Putamen (tissue), 1 donor: ENCODE results near the gene UBE2D4.
"Not testable (repeated sequence)": the region's sequence is repeated elsewhere in the genome, so short reads cannot be mapped to it uniquely, and the experiment has no call there.

Experiments used
- DNase-seq: peaks from one replicate; pipeline ENCODE4 v3.0.0-alpha.2; 2016; ENCODE audit warnings: low spot score

The UBE2D4 gene

DNA sequence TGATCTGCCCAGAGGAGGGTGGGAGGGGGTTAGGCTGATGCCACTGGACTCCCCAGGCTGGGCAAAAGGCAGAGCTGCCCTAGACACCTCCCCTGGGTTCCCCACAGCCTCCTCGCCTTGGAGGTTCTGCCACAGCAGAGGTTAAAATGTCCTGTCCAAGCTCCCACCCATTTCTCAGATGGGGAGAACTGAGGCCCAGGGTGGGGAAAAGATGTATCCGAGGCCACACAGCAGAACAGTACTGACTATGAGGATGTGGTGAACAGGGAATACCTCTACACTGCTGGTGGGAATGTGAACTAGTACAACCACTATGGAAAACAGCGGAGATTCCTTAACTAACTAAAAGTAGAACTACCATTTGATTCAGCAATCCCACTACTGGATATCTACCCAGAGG is 40.2 kb downstream of the UBE2D4 start:
- DNase-seq, result not testable (repeated sequence)

DNA sequence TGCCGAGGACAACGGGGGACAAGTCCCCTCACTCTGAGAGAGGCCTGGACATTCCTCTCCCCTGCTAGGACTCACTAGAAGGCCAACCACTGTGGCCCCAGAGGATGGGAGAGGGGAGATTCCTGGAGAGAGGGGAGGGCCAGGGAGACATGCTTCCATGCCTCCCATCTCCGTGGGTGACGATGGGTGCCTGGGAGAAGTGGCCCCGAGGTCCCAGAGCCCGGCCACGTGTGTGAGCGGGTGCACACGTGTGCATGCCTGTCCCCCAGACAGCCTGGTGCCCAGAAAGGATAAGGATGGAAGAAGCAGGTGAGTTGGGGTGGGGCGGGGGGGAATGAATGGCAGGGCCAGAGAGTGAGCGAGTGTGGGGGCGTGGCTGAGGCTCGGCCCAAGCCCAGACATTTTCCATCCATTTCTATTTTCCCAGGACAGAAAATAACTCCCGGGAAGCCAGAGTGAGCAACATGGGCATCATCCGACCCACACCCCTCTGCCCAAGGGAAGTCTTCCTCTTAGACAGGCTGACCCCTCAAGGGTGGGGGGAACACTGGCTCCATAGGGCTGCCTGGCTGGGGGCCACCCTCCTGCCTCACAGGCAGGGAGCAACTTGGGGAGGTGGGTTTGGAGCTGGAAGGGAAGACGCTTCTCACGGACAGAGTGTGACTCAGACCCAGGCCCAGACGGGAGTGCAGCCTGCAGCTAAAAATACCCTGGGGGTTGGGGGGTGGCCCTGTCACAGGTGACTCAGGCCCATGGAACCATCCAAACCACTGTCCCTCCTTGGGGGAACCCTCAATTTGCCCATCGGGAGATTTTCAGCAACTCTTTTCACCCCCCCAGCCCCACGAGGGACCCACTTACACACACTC is 42.2 kb downstream of the UBE2D4 start:
- DNase-seq, result not testable (repeated sequence)

DNA sequence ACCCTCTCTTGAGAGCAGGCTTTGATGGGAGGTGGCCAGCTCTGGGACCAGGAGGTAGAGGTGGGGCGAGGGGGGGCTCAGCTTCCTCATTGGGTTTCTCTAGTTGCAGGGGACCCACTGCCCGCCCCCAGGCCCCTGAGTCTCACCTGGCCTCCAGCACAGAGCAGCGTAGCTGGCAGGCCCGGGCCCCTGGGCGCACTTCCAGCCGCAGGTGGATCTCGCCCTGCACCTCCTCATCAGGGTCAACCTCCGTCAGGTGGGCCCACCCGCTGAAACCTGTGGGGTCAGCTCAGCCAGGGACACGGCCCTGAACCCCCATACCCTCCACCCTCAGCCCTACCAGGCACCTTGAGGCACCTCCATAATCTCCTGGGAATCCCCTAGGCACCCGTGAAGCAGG is 43.4 kb downstream of the UBE2D4 start:
- not testable (repeated sequence) for DNase-seq

DNA sequence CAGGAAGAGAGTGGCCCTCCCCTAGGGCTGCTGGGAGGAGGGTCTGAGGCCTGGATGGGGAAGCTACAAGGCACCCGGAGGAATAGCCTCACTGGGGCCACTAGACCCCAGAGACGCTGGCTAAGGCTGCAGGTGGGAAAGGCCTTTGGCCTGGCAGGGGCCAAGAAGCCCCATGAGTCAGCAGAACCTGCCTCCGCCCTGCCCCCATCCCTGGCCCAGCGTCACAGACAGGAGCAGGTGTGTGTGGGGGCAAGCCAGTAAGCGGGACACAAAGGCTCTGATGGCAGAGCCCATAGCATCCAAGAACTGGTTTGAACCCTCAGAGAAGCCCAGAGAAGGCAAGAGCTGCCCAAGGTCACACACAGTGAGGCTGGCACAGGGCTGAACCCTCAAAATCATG is 44.5 kb downstream of the UBE2D4 start:
- DNase-seq, result not testable (repeated sequence)

- DNase-seq, result not testable (repeated sequence)
Measured at GRCh38 chr7:43974033-43974573, 47.9 kb downstream of the UBE2D4 start.

- not testable (repeated sequence) for DNase-seq
Measured at GRCh38 chr7:43974725-43975482, 48.7 kb downstream of the UBE2D4 start.

DNA sequence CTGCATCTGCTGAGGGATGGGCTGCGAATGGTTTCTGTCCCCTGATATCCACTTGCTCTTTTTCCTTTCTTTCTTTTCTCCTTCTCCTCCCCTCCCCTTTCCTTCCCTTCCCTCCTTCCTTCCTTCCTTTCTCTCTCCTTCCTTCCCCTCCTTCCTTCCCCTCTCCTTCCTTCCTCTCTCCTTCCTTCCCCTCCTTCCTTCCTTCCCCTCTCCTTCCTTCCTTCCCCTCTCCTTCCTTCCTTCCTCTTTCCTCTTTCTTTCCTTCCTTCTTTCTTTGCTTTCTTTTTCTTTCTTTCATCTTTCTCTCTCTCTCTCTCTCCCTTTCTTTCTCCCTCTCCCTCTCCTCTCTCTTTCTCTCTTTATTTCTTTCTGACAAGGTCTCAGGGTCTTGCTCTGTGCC is 51.3 kb downstream of the UBE2D4 start:
- DNase-seq, result no peak

- DNase-seq, result not testable (repeated sequence)
Measured at GRCh38 chr7:43978102-43978501, 51.9 kb downstream of the UBE2D4 start.

- not testable (repeated sequence) for DNase-seq
Measured at GRCh38 chr7:43982848-43983247, 56.6 kb downstream of the UBE2D4 start.

- not testable (repeated sequence) for DNase-seq
Measured at GRCh38 chr7:43983736-43984135, 57.5 kb downstream of the UBE2D4 start.

DNA sequence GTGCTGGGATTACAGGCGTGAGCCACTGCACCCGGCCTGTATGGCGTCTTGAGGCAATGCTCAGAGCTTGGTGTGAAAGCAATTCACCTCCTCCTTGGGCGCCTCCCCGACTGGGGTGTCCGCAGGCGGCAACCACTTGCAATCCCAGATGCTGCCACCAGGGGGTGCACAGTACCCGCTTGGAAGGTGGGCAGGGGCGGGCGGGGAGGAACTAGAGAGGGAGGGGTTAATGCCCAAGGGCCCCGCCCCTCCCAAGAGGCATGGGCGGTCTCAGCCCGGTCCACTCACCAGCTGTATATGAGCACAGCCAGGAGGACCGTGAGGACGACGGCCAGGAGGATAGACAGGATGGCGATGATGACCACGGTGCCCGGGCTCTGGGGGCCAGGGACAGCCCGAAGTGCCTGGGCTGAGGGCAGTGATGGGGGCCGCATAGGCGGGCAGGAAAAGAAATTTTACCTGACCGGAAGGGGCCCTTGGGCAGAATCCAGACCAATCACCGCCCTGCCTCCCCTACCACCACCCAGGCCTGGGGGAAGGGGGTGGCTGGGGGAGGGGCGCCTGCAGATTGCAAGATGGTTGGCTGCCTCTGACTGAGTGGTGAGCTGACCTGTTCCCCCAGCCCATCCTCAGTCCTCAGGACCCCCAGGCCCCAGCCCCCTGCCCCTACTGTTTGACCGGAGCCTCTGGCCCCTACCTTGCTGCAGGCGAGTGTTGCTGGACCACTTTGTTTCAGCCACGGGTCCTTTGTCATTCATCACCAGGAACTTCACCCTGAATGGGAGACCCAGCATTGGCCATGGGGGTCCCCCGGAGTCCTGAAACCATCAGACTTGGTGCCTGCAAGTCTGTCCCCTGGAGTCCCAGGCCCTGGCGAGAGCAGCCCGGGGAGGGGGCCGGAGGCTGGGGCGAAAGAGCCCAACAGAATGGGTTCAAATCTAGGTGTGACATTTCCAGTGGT is 59.9 kb downstream of the UBE2D4 start:
- not testable (repeated sequence) for DNase-seq

- not testable (repeated sequence) for DNase-seq
Measured at GRCh38 chr7:43987476-43987875, 61.2 kb downstream of the UBE2D4 start.

DNA sequence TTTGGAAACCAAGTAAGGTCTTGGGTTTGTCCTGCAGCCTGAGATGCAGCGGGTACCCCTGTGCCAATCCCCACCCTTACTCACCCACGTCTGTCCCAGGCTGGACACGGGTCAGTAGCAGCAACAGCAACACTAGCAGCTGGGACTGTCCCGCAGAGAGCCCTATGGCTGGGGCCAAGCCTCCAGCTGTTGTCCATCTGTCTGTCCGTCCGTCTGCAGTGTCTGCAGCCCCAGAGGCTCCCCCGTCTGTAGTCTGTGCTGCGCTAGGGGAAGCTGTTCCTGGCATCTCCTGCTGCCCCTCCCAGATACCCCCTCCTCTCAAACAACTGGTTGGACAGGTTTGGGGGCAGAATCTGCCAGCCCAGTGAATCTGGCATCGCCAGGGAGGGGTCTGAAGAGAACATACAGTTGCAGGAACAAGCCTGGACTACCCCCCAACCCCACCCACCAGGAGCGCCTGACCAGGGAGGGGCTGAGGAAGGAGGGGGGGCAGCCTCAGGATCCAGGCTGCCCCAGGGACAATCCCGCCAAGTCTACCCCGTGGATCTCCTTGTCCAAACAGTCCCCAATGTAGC is 63.9 kb downstream of the UBE2D4 start:
- not testable (repeated sequence) for DNase-seq

- not testable (repeated sequence) for DNase-seq
Measured at GRCh38 chr7:43990829-43991228, 64.6 kb downstream of the UBE2D4 start.

DNA sequence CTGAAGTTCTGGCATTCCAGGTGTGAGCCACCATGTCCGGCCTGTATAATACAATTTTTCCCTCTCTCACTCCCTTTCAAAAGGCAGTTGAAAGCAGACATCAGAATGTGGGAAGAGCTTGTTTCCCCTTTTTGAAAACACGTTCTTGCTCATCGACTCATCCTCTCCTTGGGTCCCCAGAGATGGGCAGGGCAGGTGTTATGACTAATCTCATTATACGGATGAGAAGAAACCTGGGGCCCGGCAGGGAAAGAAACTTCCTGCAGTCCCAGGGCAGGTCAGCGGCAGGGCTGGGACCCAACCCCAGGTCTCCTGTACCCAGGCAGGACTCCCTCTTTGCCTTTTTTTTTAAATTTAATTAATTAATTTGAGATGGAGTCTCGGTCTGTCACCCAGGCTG is 66.7 kb downstream of the UBE2D4 start:
- not testable (repeated sequence) for DNase-seq

GRCh38 chr7:43994681-43995080 is 68.4 kb downstream of the UBE2D4 start:
- not testable (repeated sequence) for DNase-seq

GRCh38 chr7:43997532-43997931 is 71.3 kb downstream of the UBE2D4 start, which contains the start of gene SPDYE1:
Gene SPDYE1, plus strand, starts transcription at chr7:43997897. Its CDS starts 2,053 bp downstream, at chr7:43999950.
- not testable (repeated sequence) for DNase-seq
